ENCODE data around the gene HRH2. TPM values are rescaled to one million over a fixed set of nuclear protein-coding genes. Genes with fewer than 3 reads are reported as not detected.
"Not testable (repeated sequence)": the region's sequence is repeated elsewhere in the genome, so short reads cannot be mapped to it uniquely, and the experiment has no call there.

HRH2 gene
- polyA plus RNA-seq, 10 donors: 0.65 to 1.6 (median 1.1) TPM

DNA sequence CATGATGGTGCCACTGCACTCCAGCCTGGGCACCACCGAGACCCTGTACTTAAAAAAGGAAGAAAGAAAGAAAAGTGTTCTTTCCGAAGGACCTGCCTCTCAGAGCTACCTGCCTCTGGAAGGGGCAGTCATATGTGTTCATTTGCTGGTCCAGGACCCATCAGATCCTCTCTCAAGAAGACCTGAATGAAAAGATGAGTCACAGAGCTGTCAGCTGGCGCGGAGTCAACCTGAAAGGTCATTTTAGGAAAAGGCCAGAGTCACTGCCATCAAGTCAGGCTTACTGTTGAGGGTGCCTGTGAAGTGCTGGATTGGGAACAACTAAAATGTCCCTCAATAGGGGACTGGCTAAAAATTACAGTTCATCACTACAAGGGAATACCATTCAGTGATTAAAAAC is 14.9 kb upstream of the HRH2 start:
- no peak for DNase-seq

DNA sequence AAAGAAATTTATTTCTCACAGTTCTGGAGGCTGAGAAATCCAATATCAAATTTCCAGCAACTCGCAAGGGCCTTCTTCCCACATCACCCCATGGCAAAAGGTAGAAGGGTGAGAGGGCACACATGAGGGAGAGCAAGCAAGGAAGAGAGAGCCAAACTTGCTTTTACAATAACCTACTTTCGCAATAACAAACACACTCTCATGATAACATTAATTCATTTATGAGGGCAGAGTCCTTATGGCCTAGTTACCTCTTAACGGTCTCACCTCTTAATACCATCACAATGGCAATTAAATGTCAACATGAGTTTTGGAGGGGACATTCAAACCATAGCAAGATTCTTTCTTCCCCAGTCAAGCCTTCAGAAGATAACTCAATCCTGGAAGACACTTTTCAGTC is 11.6 kb upstream of the HRH2 start:
- DNase-seq: no peak

- DNase-seq: no peak
Observed at GRCh38 chr5:175649967-175650366, 7.9 kb upstream of the HRH2 start.

GRCh38 chr5:175650430-175651205 is 7.3 kb upstream of the HRH2 start:
- DNase-seq: not testable (repeated sequence)

DNA sequence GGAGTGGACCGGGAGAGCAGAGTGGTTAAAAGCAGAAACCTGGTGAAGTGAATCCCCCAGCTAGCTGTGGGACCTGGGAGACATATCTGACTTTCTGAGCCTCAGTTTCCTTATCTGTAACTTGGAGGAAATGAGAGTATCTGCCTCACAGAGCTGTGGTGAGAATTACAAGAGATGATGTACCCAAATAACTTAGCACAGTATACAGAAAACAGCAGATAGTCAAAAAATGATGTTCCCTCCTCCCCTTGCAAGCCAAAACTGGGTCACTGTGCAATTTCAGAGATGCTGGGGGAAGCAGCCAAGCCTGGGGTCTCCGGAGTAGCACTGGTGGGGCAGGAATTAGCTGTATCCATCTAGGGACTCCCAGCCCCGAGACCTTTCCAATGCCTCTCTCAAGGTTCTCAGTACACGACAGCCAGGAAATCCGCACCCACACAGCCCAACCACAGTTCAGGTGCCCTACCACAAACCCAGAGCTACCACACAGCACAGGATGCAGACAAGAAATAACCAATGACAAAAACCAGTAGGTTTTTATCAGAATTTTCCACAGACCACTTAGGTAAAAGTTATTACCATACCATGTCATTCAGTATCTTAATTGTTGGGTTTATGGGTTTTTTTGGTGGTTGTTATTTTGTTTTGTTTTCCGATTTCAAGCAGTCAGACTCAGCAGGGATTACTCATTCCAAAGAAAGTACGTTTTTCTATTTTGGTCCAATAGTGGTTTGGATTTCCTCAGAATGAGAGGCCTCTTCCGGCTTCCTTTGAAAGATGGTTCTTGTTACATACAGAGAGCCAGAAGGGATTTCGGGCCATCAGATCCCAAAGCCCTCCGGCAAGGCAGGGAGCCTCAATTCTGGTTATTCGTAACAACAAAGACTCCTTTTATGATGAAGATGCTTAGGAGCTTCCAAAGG is 4.9 kb upstream of the HRH2 start:
- DNase-seq: peak in 2 of 3 donors; percentile 16 to 39

GRCh38 chr5:175653763-175654162 is 4.1 kb upstream of the HRH2 start:
- no peak for DNase-seq

GRCh38 chr5:175654339-175654738 is 3.5 kb upstream of the HRH2 start:
- no peak for DNase-seq

GRCh38 chr5:175654807-175655206 is 3.1 kb upstream of the HRH2 start:
- DNase-seq: no peak

GRCh38 chr5:175655411-175655810 is 2.5 kb upstream of the HRH2 start:
- no peak for DNase-seq

- DNase-seq: no peak
Observed at GRCh38 chr5:175656966-175657365, 905 bp upstream of the HRH2 start.

DNA sequence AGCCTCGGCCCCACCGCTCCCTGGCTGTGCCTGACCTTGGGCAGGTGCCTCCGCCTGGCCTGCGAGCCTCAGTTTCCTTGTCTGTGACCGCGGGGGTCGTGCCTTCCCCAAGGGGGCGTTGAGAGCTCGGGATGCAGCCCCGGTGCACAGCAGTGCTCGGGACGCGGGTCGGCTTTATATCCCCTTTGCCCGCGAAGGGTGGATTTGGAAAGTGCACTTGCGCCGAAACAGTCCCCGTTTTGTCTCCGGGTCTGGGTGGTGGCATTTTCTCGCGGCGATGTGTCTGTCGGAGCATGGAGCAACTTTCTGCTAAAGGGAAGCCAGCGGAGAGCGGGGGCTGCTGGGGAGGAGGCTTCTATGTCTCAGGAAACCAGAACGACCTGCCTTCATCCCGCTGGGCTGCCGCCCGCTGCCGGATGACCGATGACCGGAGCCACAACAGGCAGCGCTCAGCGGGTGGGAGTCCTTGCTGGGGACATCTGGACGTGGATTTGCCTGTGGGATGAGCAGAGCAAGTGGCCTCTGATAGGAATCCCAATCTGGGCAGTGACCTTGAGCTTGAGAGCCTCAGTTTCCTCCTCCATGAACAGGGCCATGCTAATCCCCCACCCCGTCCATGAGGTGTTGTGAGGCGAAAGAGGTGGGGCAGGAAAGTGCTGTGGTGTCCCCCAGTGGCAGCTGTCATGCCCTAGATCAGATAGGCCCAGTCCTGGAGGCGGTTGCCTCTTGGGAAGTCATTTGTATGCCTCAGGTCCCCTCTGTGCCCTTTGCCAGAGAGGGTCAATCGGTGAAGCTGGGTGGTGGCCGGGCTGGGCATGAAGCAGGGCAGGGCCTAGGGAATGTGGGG is 651 bp downstream of the HRH2 start:
- DNase-seq: peak in 1 of 3 donors; percentile 23

DNA sequence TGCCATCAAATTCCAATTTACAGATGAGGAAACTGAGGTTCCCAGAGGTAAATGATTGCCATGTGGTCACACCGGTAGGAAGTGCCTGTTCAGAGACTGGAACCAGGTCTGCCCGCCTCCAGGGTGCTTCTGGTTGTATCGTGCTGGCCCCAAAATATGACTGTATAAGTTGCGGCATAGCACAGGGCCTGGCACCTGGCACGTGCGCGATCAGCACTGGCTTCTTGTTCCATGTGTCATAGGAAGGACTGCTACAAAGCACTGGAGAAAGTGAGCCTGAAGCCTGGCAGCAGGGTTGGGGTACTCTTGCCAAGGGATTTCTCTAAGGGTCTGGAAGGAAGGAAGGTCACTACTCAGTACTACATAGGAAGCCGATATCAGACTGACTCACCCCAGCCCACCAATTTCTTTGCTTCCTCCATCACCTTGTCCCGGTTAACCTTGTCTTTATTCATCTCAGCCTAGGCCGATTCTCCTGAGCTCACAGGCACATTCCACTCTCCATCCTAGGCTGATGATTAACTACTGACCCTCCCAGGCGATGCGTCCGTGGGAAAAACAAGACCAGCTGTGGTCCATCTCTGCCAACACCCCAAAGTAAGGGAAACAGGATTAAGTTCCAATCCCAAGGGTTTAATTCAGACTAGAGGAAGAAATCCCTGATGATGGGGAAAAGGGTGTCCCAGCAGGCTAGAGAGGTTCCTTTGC is 1.8 kb downstream of the HRH2 start:
- no peak for DNase-seq

GRCh38 chr5:175663186-175664184 is 5.6 kb downstream of the HRH2 start:
- no peak for DNase-seq

DNA sequence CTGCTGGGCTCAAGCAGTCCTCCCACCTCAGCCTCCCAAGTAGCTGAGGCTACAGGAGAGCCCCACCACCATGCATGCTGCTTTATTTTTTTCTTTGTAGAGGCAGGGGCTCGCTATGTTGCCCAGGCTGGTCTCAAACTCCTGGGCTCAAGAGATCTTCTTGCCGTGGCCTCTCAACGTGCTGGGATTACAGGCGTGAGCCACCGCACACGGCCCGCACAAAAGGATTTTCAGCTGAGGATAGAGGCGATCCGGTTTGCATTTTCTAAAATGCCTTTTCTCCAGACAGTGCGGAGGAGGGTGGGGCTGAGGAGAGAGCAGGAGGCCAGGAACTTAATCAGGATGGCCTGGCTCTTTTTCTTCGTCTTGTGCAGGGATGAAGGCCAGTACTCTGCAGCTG is 6.9 kb downstream of the HRH2 start:
- DNase-seq: no peak

GRCh38 chr5:175666216-175666615 is 8.3 kb downstream of the HRH2 start:
- no peak for DNase-seq

GRCh38 chr5:175668006-175668405 is 10.1 kb downstream of the HRH2 start:
- DNase-seq: no peak

GRCh38 chr5:175670372-175670771 is 12.5 kb downstream of the HRH2 start:
- no peak for DNase-seq

DNA sequence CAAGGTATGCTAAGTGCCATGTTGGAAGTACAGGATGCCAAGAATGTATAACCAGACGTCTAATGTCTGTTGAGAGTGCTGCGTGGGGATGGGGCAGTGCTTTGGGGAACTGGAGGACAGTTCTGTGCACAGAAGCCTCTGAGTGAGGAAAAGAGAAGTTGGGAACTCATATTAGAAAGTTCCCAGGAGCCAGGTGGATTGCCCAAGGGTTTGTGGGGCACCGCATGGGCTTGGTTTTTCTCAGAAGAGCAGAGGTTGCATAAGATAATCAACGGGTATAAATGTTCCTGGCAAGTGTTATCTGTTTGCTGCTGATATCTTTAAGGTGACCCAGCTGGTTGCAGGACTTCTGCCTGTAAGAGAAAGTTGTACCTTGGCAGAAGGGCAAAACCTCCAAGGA is 13.1 kb downstream of the HRH2 start:
- no peak for DNase-seq

GRCh38 chr5:175672976-175673648 is 15.2 kb downstream of the HRH2 start:
- no peak for DNase-seq
